Ovary (tissue), 9 donors: ENCODE measurements around the gene RECQL. TPM values are rescaled to one million over a fixed set of nuclear protein-coding genes. Genes with fewer than 3 reads are reported as not detected.
A peak's percentile ranks its signal among the peaks of the same experiment; 100 is the strongest.

ENCODE experiments used
- DNase-seq, 5 donors: peaks; one replicate each; pipeline ENCODE4 v3.0.0-alpha.2; 2019 to 2020
- H3K27ac ChIP-seq, 2 donors: fragments of 200-600 bp; one replicate each; pipeline versions ENCODE4 v1.5.1 to v1.8.0; 2019 to 2022
- H3K27me3 ChIP-seq: fragments of 200-600 bp; one replicate; pipeline ENCODE4 v1.8.0; 2022
- H3K36me3 ChIP-seq: fragments of 200-600 bp; sonication (generic); one replicate; pipeline ENCODE4 v1.5.1; 2019
- H3K4me1 ChIP-seq: one replicate; pipeline ENCODE4 v1.8.1; 2013; ENCODE audit warnings: mild to moderate bottlenecking, moderate library complexity; ENCODE audit not compliant: insufficient read depth
- H3K4me3 ChIP-seq: fragments of 200-600 bp; sonication (generic); one replicate; pipeline ENCODE4 v1.5.1; 2017
- H3K9me3 ChIP-seq, 2 donors: fragments of 200-600 bp in 1 of 2; sonication (generic) in 1 of 2; one replicate each; pipeline versions ENCODE4 v1.5.1 to v1.8.1; 2013 to 2019; ENCODE audit warnings: mild to moderate bottlenecking in 1 of 2, moderate library complexity in 1 of 2
- EP300 ChIP-seq: sonication (generic); formaldehyde crosslinking; IDR thresholded peaks from one replicate; pipeline ENCODE4 v1.6.1; 2017; ENCODE audit warnings: antibody characterized with exemption
- POLR2A ChIP-seq: fragments of 450-650 bp; IDR thresholded peaks from one replicate; pipeline ENCODE4 v1.6.1; 2017; ENCODE audit warnings: antibody characterized with exemption, mild to moderate bottlenecking, moderate library complexity
- WGBS, 3 donors: extraction: QIAGEN DNeasy Blood & Tissue Kit in 1 of 3; methylation state at CpG; one replicate each; pipeline versions ENCODE4 v1.1.5 to v1.1.7; 2013 to 2017; 5-methylcytosine and 5-hydroxymethylcytosine counted together
- intact Hi-C, 4 donors: fragments of 100-400 bp; cut with DNase I; formaldehyde crosslinking; loops; one replicate each; pipeline versions ENCODE4 v1.11.0 to v1.15.1; 2022 to 2023
- polyA plus RNA-seq, 2 donors: library from polyadenylated mRNA; stranded (reverse); fragments of 200-250 nt in 1 of 2; fragments of 350-450 nt in 1 of 2; fragmentation: Illumina TruSeq in 1 of 2; extraction: RNeasy Lipid Tissue Mini Kit (QIAGEN cat#74804) in 1 of 2; gene quantifications; one replicate each; pipeline ENCODE4 v1.2.3, GENCODE V29; 2013 to 2014
- total RNA-seq, 7 donors: library from RNA; depleted of rRNA in 2 of 7; stranded (reverse); fragments of >200 nt in 2 of 7; fragmentation: NEBNext Ultra II Directional in 3 of 7; extraction: Animal tissue kit (Norgen Biotek cat#: 25700) in 3 of 7; gene quantifications; one replicate each; pipeline versions ENCODE4 v1.1.0 to v1.2.4, GENCODE V29; 2016 to 2023
- TF ChIP-seq, protein P1 (sequence below), 3 donors: fragments of 450-650 bp in 2 of 3; fragments of 200-600 bp in 1 of 3; IDR thresholded peaks; one replicate each; pipeline versions ENCODE4 v1.5.1 to v1.8.0; 2016 to 2022; ENCODE audit warnings: antibody characterized with exemption in 3 of 3, mild to moderate bottlenecking in 1 of 3
- donor health status: DM: no; HTN: no; CAD: no; lungs with moderate emphysema.
- donor health status: DM: no; HTN: no; CAD: no.
- donor health status: Bipolar disorder and iron deficiency.
- donor health status: DM: yes; HTN: yes; CAD: no.
- donor health status: DM: no; HTN: no; CAD: no.
- donor health status: DM: yes; HTN: yes; CAD: no.

RECQL gene
- total and polyA plus RNA-seq, 9 donors = 12.3 to 28.0 (median 17.3) TPM

DNA sequence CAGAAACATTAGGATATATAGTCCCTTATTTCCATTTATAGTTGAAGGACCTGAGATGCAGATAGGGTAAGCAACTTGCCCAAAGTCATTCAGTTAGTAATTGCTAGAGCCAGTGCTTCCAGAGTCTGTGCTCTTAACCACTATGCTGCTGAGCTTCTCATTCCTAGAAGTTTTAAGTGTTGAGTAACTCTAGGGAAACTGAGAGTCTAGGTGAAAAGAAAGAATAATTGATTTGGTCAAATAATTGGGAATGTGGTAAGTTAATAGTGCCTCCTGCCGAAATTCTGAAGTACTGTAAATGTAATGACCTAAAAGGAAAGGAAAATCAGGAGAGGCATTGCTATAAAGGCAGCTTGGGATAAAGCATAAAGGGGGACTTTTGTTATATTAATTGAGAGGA, 49.9 kb downstream of the RECQL start:
- DNase-seq = no peak
- no peaks in the 10 kb centered on the region for H3K36me3 ChIP-seq
- intact Hi-C loops = no loop called here
- 0 to 60% (median 41%) methylated on average over 1 of the region's 1 CpG for WGBS, 3 donors
- H3K9me3 ChIP-seq = no peaks in the 10 kb centered on the region
- no peaks in the 10 kb centered on the region for H3K4me1 ChIP-seq
- no peak overlapping the region for H3K27ac ChIP-seq
- no peaks in the 10 kb centered on the region for H3K27me3 ChIP-seq
- H3K4me3 ChIP-seq = no peak overlapping the region
- TF ChIP-seq POLR2A = no peak
- TF ChIP-seq, protein P1, sequence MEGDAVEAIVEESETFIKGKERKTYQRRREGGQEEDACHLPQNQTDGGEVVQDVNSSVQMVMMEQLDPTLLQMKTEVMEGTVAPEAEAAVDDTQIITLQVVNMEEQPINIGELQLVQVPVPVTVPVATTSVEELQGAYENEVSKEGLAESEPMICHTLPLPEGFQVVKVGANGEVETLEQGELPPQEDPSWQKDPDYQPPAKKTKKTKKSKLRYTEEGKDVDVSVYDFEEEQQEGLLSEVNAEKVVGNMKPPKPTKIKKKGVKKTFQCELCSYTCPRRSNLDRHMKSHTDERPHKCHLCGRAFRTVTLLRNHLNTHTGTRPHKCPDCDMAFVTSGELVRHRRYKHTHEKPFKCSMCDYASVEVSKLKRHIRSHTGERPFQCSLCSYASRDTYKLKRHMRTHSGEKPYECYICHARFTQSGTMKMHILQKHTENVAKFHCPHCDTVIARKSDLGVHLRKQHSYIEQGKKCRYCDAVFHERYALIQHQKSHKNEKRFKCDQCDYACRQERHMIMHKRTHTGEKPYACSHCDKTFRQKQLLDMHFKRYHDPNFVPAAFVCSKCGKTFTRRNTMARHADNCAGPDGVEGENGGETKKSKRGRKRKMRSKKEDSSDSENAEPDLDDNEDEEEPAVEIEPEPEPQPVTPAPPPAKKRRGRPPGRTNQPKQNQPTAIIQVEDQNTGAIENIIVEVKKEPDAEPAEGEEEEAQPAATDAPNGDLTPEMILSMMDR (IDR thresholded peaks at IDR 0.05) = no peak
- TF ChIP-seq EP300 = no peak

DNA sequence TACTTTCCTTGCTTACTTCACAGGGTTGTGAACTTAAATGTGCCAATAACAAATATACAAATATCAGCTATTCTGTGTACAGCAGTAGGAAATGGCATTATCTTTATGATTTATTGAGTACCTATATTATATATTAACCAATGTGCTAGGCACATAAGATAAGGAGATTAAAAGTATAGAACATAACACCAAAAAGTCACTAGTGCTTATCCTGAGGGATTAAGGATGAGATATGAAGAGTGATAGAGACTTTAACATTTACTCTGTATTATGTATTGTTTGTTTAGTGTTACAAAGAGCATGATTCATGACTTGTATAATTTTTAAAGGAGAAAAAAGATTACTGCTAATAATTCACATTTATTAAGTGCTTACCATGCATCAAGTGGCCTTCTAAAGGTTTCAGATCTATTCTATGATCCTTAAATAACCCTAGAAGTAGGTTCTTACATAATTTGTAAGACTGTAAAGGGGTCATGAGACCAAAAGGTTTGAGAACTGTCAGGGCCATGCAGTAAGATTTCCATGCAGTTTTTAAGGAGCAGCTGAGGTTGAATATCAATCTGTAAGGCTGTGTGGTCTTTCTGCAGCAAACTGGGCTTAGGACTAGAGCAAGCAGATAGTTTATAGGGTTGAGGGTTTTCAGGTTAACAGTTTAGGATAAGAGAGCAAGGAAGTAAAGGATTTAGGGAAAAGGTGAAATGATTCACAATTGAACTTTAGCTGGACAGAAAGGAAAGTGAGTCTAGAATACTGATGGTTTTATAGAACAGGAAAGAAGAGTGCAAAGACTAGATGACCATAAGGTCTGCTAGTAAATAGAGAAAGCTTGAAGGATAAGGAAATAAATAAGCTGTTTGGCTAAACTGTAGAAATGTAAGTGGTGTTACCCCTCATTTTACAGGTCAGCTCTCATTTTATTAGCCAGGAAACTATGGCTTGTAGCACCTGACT, 57.0 kb downstream of the RECQL start:
- no peaks in the 10 kb centered on the region for H3K36me3 ChIP-seq
- DNase-seq = no peak
- intact Hi-C loops = no loop called here

DNA sequence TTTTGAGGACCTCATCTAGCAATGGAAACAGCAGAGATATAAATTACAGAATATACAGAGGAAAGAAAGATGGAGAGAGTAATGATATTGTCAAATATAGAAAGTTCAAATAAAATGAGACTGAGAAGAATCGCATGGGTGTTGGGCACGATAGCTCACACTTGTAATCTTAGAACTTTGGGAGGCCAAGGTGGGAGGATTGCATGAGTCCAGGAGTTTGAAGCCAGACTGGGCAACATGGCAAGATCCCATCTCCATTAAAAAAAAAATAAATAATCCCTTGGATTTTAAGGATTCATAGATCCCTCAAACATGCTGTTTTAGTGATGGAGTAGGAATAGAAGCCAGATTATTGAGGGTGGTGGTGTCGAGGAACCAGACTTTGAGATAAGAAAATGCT, 62.1 kb downstream of the RECQL start:
- Histone ChIP-seq H3K4me3 (no peak overlapping the region), H3K27me3 (no peaks in the 10 kb centered on the region), H3K36me3 (no peaks in the 10 kb centered on the region), H3K27ac (no peak overlapping the region), H3K9me3 (no peaks in the 10 kb centered on the region), H3K4me1 (no peaks in the 10 kb centered on the region)
- 88 to 93% (median 92%) methylated on average over 3 of the region's 3 CpGs for WGBS, 3 donors
- DNase-seq = no peak
- TF ChIP-seq EP300 (no peak), POLR2A (no peak)
- TF ChIP-seq, protein P1 (IDR thresholded peaks at IDR 0.05) = no peak
- intact Hi-C loops = no loop called here

More for the DNA sequence above, 57.0 kb downstream of the RECQL start:
- TF ChIP-seq EP300 (no peak), POLR2A (no peak)
- TF ChIP-seq, protein P1 (IDR thresholded peaks at IDR 0.05) = no peak
- Histone ChIP-seq H3K9me3 (no peaks in the 10 kb centered on the region), H3K27me3 (no peaks in the 10 kb centered on the region), H3K4me1 (no peaks in the 10 kb centered on the region), H3K27ac (no peak overlapping the region), H3K4me3 (no peak overlapping the region)

DNA sequence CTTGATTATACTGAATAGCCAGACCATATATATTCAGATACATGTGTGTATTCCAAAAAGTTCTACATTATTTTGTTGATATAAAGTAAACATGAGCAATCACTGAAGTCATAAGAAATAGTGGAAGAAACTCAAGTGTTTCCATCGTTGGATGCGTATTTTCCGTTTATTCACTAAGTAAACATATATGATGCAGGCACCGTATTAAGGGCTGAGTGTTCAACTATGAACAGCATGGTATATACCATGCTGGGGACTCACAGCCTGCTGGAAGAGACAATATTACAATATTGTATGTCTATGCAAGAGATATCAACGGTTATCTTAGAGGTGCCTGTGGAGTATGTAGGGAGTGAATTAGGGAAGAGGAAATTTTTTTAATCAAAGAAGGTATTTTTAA, 62.8 kb downstream of the RECQL start:
- Histone ChIP-seq H3K4me3 (peak overlapping the region; percentile 60), H3K36me3 (no peaks in the 10 kb centered on the region), H3K4me1 (no peaks in the 10 kb centered on the region), H3K27ac (no peak overlapping the region), H3K9me3 (no peaks in the 10 kb centered on the region), H3K27me3 (no peaks in the 10 kb centered on the region)
- WGBS, 3 donors = 84 to 90% (median 90%) methylated on average over 5 of the region's 5 CpGs
- intact Hi-C loops = no loop called here
- TF ChIP-seq EP300 (no peak), POLR2A (no peak)
- TF ChIP-seq, protein P1 (IDR thresholded peaks at IDR 0.05) = no peak
- no peak for DNase-seq
